ENCODE results near the gene RAB11FIP4. TPM values are rescaled to one million over a fixed set of nuclear protein-coding genes. Genes with fewer than 3 reads are reported as not detected.
A peak's percentile ranks its signal among the peaks of the same experiment; 100 is the strongest.

RAB11FIP4 gene
- total and polyA plus RNA-seq, 9 of the 15 experiments (the other 6 are each of a cell fraction or from before 2014, with no cell fraction given): 0.62 to 16.6 (median 8.9) TPM

GRCh38 chr17:31364012-31364411, 27.5 kb upstream of the RAB11FIP4 start (continued):
- TF ChIP-seq AFF1 (IDR thresholded peaks at IDR 0.05; ENCODE audit: low read depth in 1 of 2, partially characterized antibody in 2 of 2): no peak
- no peak for TF ChIP-seq RBM15 (IDR thresholded peaks at IDR 0.05; ENCODE audit: insufficient read depth, low read length)
- TF ChIP-seq, protein P1, sequence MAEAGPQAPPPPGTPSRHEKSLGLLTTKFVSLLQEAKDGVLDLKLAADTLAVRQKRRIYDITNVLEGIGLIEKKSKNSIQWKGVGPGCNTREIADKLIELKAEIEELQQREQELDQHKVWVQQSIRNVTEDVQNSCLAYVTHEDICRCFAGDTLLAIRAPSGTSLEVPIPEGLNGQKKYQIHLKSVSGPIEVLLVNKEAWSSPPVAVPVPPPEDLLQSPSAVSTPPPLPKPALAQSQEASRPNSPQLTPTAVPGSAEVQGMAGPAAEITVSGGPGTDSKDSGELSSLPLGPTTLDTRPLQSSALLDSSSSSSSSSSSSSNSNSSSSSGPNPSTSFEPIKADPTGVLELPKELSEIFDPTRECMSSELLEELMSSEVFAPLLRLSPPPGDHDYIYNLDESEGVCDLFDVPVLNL (CRISPR knock-in tag; IDR thresholded peaks at IDR 0.05; ENCODE audit: low read depth): no peak
- TF ChIP-seq CBX2 (IDR thresholded peaks at IDR 0.05; ENCODE audit: insufficient read depth, low read length, poor library complexity, severe bottlenecking): no peak
- TF ChIP-seq NFIC (IDR thresholded peaks at IDR 0.05): 0 out of 2 replicates have a peak, but pooled peaks have one; percentile 17
- TF ChIP-seq CHCHD3 (CRISPR knock-in tag; IDR thresholded peaks at IDR 0.05): no peak
- no peak for TF ChIP-seq NFE2 (IDR thresholded peaks at IDR 0.05; ENCODE audit: low read depth)
- TF ChIP-seq HNRNPK (IDR thresholded peaks at IDR 0.05; ENCODE audit: low read depth, low read length, poor library complexity, severe bottlenecking): no peak
- no peak for TF ChIP-seq BCL6 (CRISPR knock-in tag; IDR thresholded peaks at IDR 0.05)
- peak in 1 of 2 experiments; percentile 75; a peak in 2 of 4 replicates for TF ChIP-seq RCOR1 (IDR thresholded peaks at IDR 0.05; ENCODE audit: borderline replicate concordance in 1 of 2, low read depth in 2 of 2, low read length in 2 of 2)
- no peak for TF ChIP-seq MBD1 (CRISPR knock-in tag; IDR thresholded peaks at IDR 0.05)
- no peak for TF ChIP-seq KAT8 (IDR thresholded peaks at IDR 0.05; ENCODE audit: low read depth)
- no peak for TF ChIP-seq ZNF133 (CRISPR knock-in tag; IDR thresholded peaks at IDR 0.05)
- no peak for TF ChIP-seq ZNF311 (CRISPR knock-in tag; IDR thresholded peaks at IDR 0.05)
- peak; percentile 58 for TF ChIP-seq MEIS2 (IDR thresholded peaks at IDR 0.05; ENCODE audit: partially characterized antibody)
- TF ChIP-seq RBM14 (IDR thresholded peaks at IDR 0.05; ENCODE audit: borderline replicate concordance, insufficient read depth, low read depth, low read length): no peak
- TF ChIP-seq ATF6 (CRISPR knock-in tag; IDR thresholded peaks at IDR 0.05): no peak

Measured in K562 (cell line).